IMR-90 (cell line): ENCODE results near the gene CFAP221. TPM values are rescaled to one million over a fixed set of nuclear protein-coding genes. Genes with fewer than 3 reads are reported as not detected.

Experiments used
- ATAC-seq: fragments of 200-7000 bp; cut with Tn5 transposase; 2 replicates; pipeline ENCODE4 v1.9.1; 2020; ENCODE audit warnings: low read depth, mild to moderate bottlenecking, moderate library complexity
- BruUV-seq: library from RNA; stranded (reverse); fragments of 400-500 nt; replicated peaks from 2 replicates; lab custom pipeline; 2021; lab: Mats Ljungman, UMichigan
- CTCF ChIA-PET: fragments of 300-600 bp; formaldehyde crosslinking; extraction: SDS; loops from one replicate; lab custom pipeline; 2021; ENCODE audit warnings: antibody characterized with exemption; lab: Yijun Ruan, JAX
- POLR2A ChIA-PET: fragments of 300-600 bp; sonication (Branson Sonifier 250); formaldehyde crosslinking; loops from one replicate; lab custom pipeline; 2022; ENCODE audit warnings: antibody characterized with exemption; ENCODE audit not compliant: unreplicated experiment; lab: Charles Lee
- DNase-seq: peaks from one replicate; pipeline ENCODE4 v3.0.0; 2013
- H2AFZ ChIP-seq: replicated peaks from 2 replicates; pipeline ENCODE3; 2013; ENCODE audit warnings: low read length, mild to moderate bottlenecking; ENCODE audit not compliant: poor library complexity
- H2AK5ac ChIP-seq: 2 replicates; pipeline ENCODE4 v1.6.1; 2013; ENCODE audit warnings: low read depth, low read length, inconsistent platforms
- H2AK9ac ChIP-seq: replicated peaks from 2 replicates; pipeline ENCODE3; 2013; ENCODE audit warnings: mild to moderate bottlenecking, low read depth, low read length, moderate library complexity; ENCODE audit not compliant: poor library complexity
- H2BK120ac ChIP-seq: 2 replicates; pipeline ENCODE4 v1.6.1; 2013; ENCODE audit warnings: low read depth, low read length, inconsistent platforms
- H2BK15ac ChIP-seq: 3 replicates; pipeline ENCODE4 v1.6.1; 2013; ENCODE audit warnings: low read depth, low read length, inconsistent platforms
- H2BK20ac ChIP-seq: 2 replicates; pipeline ENCODE4 v1.6.1; 2013; ENCODE audit warnings: low read depth, mild to moderate bottlenecking, inconsistent platforms, low read length, moderate library complexity
- H2BK5ac ChIP-seq: 2 replicates; pipeline ENCODE4 v1.6.1; 2013; ENCODE audit warnings: mild to moderate bottlenecking, low read depth, low read length, inconsistent platforms; ENCODE audit not compliant: poor library complexity, severe bottlenecking
- H3K14ac ChIP-seq: replicated peaks from 2 replicates; pipeline ENCODE4 v1.6.1; 2013; ENCODE audit warnings: low read depth, low read length, inconsistent platforms
- H3K18ac ChIP-seq: 2 replicates; pipeline ENCODE4 v1.6.1; 2013; ENCODE audit warnings: low read depth, low read length, control low read depth
- H3K23ac ChIP-seq: 2 replicates; pipeline ENCODE4 v1.6.1; 2013; ENCODE audit warnings: low read depth, low read length, inconsistent platforms
- H3K27ac ChIP-seq: 2 replicates; pipeline ENCODE4 v1.5.1; 2013; ENCODE audit warnings: mild to moderate bottlenecking, control low read depth, low read length; ENCODE audit not compliant: insufficient read depth
- H3K27me3 ChIP-seq: 2 replicates; pipeline ENCODE4 v1.6.1; 2013; ENCODE audit warnings: low read length; ENCODE audit not compliant: control insufficient read depth, insufficient read depth
- H3K36me3 ChIP-seq: 2 replicates; pipeline ENCODE4 v1.6.1; 2013; ENCODE audit warnings: low read length, mixed read lengths; ENCODE audit not compliant: control insufficient read depth, insufficient read depth
- H3K4ac ChIP-seq: 2 replicates; pipeline ENCODE4 v1.6.1; 2013; ENCODE audit warnings: low read depth, low read length, inconsistent platforms
- H3K4me1 ChIP-seq: 2 replicates; pipeline ENCODE4 v1.6.1; 2013; ENCODE audit warnings: low read length, mixed read lengths; ENCODE audit not compliant: control insufficient read depth, insufficient read depth
- H3K4me2 ChIP-seq: 2 replicates; pipeline ENCODE4 v1.6.1; 2013; ENCODE audit warnings: low read depth, mild to moderate bottlenecking, control low read depth, low read length, moderate library complexity
- H3K4me3 ChIP-seq: 2 replicates; pipeline ENCODE4 v1.5.1; 2013; ENCODE audit warnings: low read depth, mild to moderate bottlenecking, control low read depth, low read length, moderate library complexity; ENCODE audit not compliant: insufficient read depth
- H3K56ac ChIP-seq: 2 replicates; pipeline ENCODE4 v1.6.1; 2013; ENCODE audit warnings: low read length, inconsistent platforms; ENCODE audit not compliant: insufficient read depth; ENCODE audit errors: extremely low read depth
- H3K79me1 ChIP-seq, 2 experiments: 2 replicates each; pipeline ENCODE4 v1.6.1; 2013; ENCODE audit warnings: low read length in 2 of 2, inconsistent platforms in 1 of 2, low read depth in 1 of 2
- H3K9ac ChIP-seq: 2 replicates; pipeline ENCODE4 v1.6.1; 2013; ENCODE audit warnings: low read depth, low read length, control low read depth
- H3K9me1 ChIP-seq: 2 replicates; pipeline ENCODE4 v1.6.1; 2013; ENCODE audit warnings: low read length, inconsistent platforms; ENCODE audit not compliant: insufficient read depth
- H3K9me3 ChIP-seq: 2 replicates; pipeline ENCODE4 v1.6.1; 2013; ENCODE audit warnings: low read length; ENCODE audit not compliant: control insufficient read depth, insufficient read depth
- H4K20me1 ChIP-seq: 2 replicates; pipeline ENCODE4 v1.6.1; 2013; ENCODE audit warnings: low read length, inconsistent platforms; ENCODE audit not compliant: insufficient read depth
- H4K5ac ChIP-seq: 2 replicates; pipeline ENCODE4 v1.6.1; 2013; ENCODE audit warnings: mild to moderate bottlenecking, low read depth, low read length, control low read depth
- H4K8ac ChIP-seq, 2 experiments: 2 replicates each; pipeline ENCODE4 v1.6.1; 2013; ENCODE audit warnings: low read depth in 2 of 2, low read length in 2 of 2, control low read depth in 1 of 2, inconsistent platforms in 1 of 2
- H4K91ac ChIP-seq: 2 replicates; pipeline ENCODE4 v1.6.1; 2013; ENCODE audit warnings: low read depth, low read length, inconsistent platforms; ENCODE audit not compliant: insufficient read depth
- CHD1 ChIP-seq: IDR thresholded peaks from 2 replicates; pipeline ENCODE4 v1.6.1; 2012; ENCODE audit warnings: low read depth, low read length, improper control_type of control experiment
- NFE2L2 ChIP-seq: fragments of 150-350 bp; IDR thresholded peaks from 2 replicates; pipeline ENCODE4 v1.6.1; 2016; ENCODE audit warnings: low read depth, mild to moderate bottlenecking, low read length
- RAD21 ChIP-seq: IDR thresholded peaks from 2 replicates; pipeline ENCODE4 v1.6.1; 2012; ENCODE audit warnings: low read length, improper control_type of control experiment
- RCOR1 ChIP-seq: IDR thresholded peaks from 2 replicates; pipeline ENCODE4 v1.6.1; 2012; ENCODE audit warnings: mild to moderate bottlenecking, low read length, improper control_type of control experiment; ENCODE audit not compliant: insufficient replicate concordance
- SMC3 ChIP-seq: fragments of 150-350 bp; IDR thresholded peaks from 2 replicates; pipeline ENCODE4 v1.6.1; 2016; ENCODE audit warnings: low read depth, mild to moderate bottlenecking, antibody characterized with exemption, low read length, moderate library complexity
- WGBS, 2 experiments: methylation state at CpG; one replicate each; pipeline versions ENCODE4 v1.1.5 to v1.1.7; 2013; ENCODE audit warnings: missing lambda C conversion rate in 2 of 2; ENCODE audit not compliant: insufficient read length in 1 of 2; ENCODE audit errors: extremely low coverage in 2 of 2; 5-methylcytosine and 5-hydroxymethylcytosine counted together
- dilution Hi-C: fragments of 300-500 bp; cut with HindIII; formaldehyde crosslinking; loops from one replicate; pipeline ENCODE4 v1.14.3; 2018; ENCODE audit warnings: low sequenced_read_pairs; ENCODE audit not compliant: unreplicated experiment
- in situ Hi-C: fragments of 300-500 bp; cut with MboI; formaldehyde crosslinking; loops from 3 replicates; pipeline ENCODE4 v1.14.3; 2019; ENCODE audit warnings: low sequenced_read_pairs, inconsistent platforms, mixed read lengths
- intact Hi-C: fragments of 100-400 bp; cut with micrococcal nuclease; formaldehyde crosslinking; loops from 2 replicates; pipeline ENCODE4 v1.10.0; 2022
- polyA plus RNA-seq, 3 experiments: library from polyadenylated mRNA; depleted of rRNA; stranded (reverse); fragments of >200 nt; gene quantifications; 2 replicates each; pipeline ENCODE4 v1.2.3, GENCODE V29; 2012; ENCODE audit warnings: low replicate concordance in 1 of 3
- total RNA-seq: library from RNA; depleted of rRNA; stranded (reverse); fragments of >200 nt; gene quantifications from 2 replicates; pipeline ENCODE4 v1.2.3, GENCODE V29; 2012
- TF ChIP-seq, protein P1 (sequence below): conservative IDR thresholded peaks from 2 replicates; pipeline ENCODE4 v1.5.1; 2012; ENCODE audit warnings: mild to moderate bottlenecking, low read depth, low read length, improper control_type of control experiment

CFAP221 gene
- total and polyA plus RNA-seq, 2 of the 4 experiments (the other 2 are of a cell fraction) = not detected

DNA sequence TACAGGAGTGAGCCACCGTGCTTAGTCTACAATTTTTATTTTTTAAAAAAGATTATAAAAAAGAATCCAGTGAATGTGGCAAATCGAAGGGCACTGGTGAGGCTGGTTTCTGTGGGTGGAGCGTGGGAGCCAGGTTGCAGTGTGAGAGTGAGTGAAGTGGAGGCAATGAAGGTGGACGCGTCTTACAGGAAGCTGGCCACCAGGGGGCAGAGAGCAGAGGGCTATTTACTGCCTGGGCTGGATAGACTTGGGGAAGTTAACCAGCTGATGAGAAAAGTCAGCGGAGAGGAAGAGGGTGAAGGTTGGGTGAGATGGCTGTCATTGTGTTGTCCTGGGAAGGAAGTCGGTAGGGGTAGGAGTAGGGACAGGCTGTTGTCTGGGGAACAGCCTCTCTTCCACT lies 26.8 kb upstream of the CFAP221 start:
- no peak overlapping the region for H3K27ac ChIP-seq
- no peaks in the 10 kb centered on the region for H4K20me1 ChIP-seq
- H3K4me2 ChIP-seq = no peak overlapping the region
- in situ Hi-C loops (no loop called here), dilution Hi-C loops (no loop called here), intact Hi-C loops (loop anchor here (1.0 kb wide), 1 partner anchor 143 kb away; no protein-coding TSS in a partner anchor)
- no peak overlapping the region for H2BK15ac ChIP-seq
- H2BK20ac ChIP-seq = no peak overlapping the region
- H3K4me3 ChIP-seq = no peak overlapping the region
- H3K9me3 ChIP-seq = no peaks in the 10 kb centered on the region
- H3K14ac ChIP-seq = no peak overlapping the region
- H3K9ac ChIP-seq = no peak overlapping the region
- no peak overlapping the region for H3K4ac ChIP-seq
- POLR2A ChIA-PET = no interaction called here
- WGBS, 2 experiments = 49% methylated on average over 3 of the region's 7 CpGs; no CpG with 5 or more reads in 1 of the 2 experiments
- H4K8ac ChIP-seq = no peak overlapping the region
- H3K36me3 ChIP-seq = no peaks in the 10 kb centered on the region
- no peaks in the 10 kb centered on the region for H3K79me1 ChIP-seq
- no peak overlapping the region for H2AFZ ChIP-seq
- CTCF ChIA-PET = interaction anchor here (1.4 kb wide), 1 partner anchor 9 kb away, joined by 6 read pairs; no protein-coding TSS in a partner anchor
- no peak overlapping the region for H4K5ac ChIP-seq
- DNase-seq (peak; percentile 21), ATAC-seq (peak; percentile 77)
- no peak overlapping the region for H2AK9ac ChIP-seq
- no peak overlapping the region for H2BK5ac ChIP-seq
- H3K56ac ChIP-seq = no peak overlapping the region
- H2AK5ac ChIP-seq = no peak overlapping the region
- H3K27me3 ChIP-seq = peaks cover 2% of the 10 kb centered on the region; the same call in 1 of the 2 replicates
- TF ChIP-seq CHD1 = no peak
- TF ChIP-seq, protein P1, sequence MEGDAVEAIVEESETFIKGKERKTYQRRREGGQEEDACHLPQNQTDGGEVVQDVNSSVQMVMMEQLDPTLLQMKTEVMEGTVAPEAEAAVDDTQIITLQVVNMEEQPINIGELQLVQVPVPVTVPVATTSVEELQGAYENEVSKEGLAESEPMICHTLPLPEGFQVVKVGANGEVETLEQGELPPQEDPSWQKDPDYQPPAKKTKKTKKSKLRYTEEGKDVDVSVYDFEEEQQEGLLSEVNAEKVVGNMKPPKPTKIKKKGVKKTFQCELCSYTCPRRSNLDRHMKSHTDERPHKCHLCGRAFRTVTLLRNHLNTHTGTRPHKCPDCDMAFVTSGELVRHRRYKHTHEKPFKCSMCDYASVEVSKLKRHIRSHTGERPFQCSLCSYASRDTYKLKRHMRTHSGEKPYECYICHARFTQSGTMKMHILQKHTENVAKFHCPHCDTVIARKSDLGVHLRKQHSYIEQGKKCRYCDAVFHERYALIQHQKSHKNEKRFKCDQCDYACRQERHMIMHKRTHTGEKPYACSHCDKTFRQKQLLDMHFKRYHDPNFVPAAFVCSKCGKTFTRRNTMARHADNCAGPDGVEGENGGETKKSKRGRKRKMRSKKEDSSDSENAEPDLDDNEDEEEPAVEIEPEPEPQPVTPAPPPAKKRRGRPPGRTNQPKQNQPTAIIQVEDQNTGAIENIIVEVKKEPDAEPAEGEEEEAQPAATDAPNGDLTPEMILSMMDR = peak; percentile 46
- 0 out of 2 replicates have a peak, but pooled peaks have one; percentile 36 for TF ChIP-seq SMC3
- TF ChIP-seq NFE2L2 = no peak
- no peak for TF ChIP-seq RCOR1
- peak; percentile 28; the same call in 1 of the 2 replicates for TF ChIP-seq RAD21
- H3K4me1 ChIP-seq = no peaks in the 10 kb centered on the region
- no peak overlapping the region for H3K18ac ChIP-seq
- H4K91ac ChIP-seq = no peak overlapping the region
- H3K9me1 ChIP-seq = no peaks in the 10 kb centered on the region
- no TSS peak for BruUV-seq
- no peak overlapping the region for H3K23ac ChIP-seq
- no peak overlapping the region for H2BK120ac ChIP-seq
